SU-DHL-6 (cell line): ENCODE results near the gene BCL2L1.

ENCODE experiments used
- CTCF ChIP-seq: fragments of 200-600 bp; sonication (generic); IDR thresholded peaks from one replicate; pipeline ENCODE4 v1.5.1; 2017; ENCODE audit warnings: antibody characterized with exemption, mild to moderate bottlenecking, low read length, moderate library complexity; ENCODE audit not compliant: insufficient read depth, poor library complexity, severe bottlenecking
- EZH2phosphoT487 ChIP-seq: fragments of 200-600 bp; sonication (generic), shearing (Covaris generic); conservative IDR thresholded peaks from 2 replicates; pipeline ENCODE4 v1.6.1; 2018; ENCODE audit warnings: mild to moderate bottlenecking, antibody characterized with exemption, low read length, moderate library complexity, mixed read lengths

DNA sequence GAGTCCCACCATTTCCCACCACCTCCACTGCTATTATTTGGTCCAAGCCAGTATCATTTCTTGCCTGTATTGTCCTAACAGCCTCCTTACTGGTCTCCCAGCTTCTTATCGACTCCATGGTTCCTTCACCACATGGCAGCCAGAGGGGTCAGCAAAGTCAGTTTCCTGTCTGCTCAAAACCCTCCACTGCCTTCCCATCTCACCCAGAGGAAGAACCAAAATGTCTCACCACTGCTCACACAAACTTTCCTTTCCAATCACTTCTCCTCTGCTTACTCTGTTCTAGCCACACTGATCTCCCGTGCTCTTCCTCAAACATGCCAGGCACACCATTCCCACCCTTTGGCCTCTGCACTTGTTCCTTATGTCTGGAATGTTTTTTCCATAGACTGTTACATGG is 39.7 kb downstream of the BCL2L1 start:
- TF ChIP-seq CTCF (no peak), EZH2phosphoT487 (no peak)
